Loucy (cell line): Measurements from ENCODE around the gene CKMT2.
"Not testable (repeated sequence)": the region's sequence is repeated elsewhere in the genome, so short reads cannot be mapped to it uniquely, and the experiment has no call there.

Experiments
- H2AFZ ChIP-seq: fragments of 200-600 bp; sonication (generic); 2 replicates; pipeline ENCODE4 v1.6.0; 2016; ENCODE audit warnings: antibody characterized with exemption, mild to moderate bottlenecking, low read length, moderate library complexity
- H3F3A ChIP-seq: fragments of 200-600 bp; 2 replicates; pipeline ENCODE4 v1.6.0; 2016; ENCODE audit warnings: antibody characterized with exemption, low read depth, mild to moderate bottlenecking
- H3K27me3 ChIP-seq: fragments of 200-600 bp; sonication (generic); 2 replicates; pipeline ENCODE4 v1.6.1; 2014; ENCODE audit warnings: low read length, mild to moderate bottlenecking; ENCODE audit not compliant: insufficient read depth, poor library complexity, severe bottlenecking
- H3K36me3 ChIP-seq: fragments of 200-600 bp; sonication (generic); 2 replicates; pipeline ENCODE4 v1.6.1; 2016; ENCODE audit warnings: low read length; ENCODE audit not compliant: insufficient read depth
- H3K4me1 ChIP-seq: fragments of 200-600 bp; sonication (generic); 2 replicates; pipeline ENCODE4 v1.5.1; 2014; ENCODE audit warnings: low read length, mild to moderate bottlenecking; ENCODE audit not compliant: insufficient read depth, poor library complexity, severe bottlenecking
- H3K4me2 ChIP-seq: fragments of 200-600 bp; sonication (generic); 2 replicates; pipeline ENCODE4 v1.6.0; 2014; ENCODE audit warnings: antibody characterized with exemption, low read length, low read depth, mild to moderate bottlenecking; ENCODE audit not compliant: poor library complexity, severe bottlenecking
- H3K4me3 ChIP-seq: fragments of 200-600 bp; sonication (generic); 2 replicates; pipeline ENCODE4 v1.5.1; 2014; ENCODE audit warnings: low read length, mild to moderate bottlenecking, mixed read lengths; ENCODE audit not compliant: poor library complexity, severe bottlenecking
- H3K79me2 ChIP-seq: fragments of 200-600 bp; sonication (generic); 2 replicates; pipeline ENCODE4 v1.6.1; 2014; ENCODE audit warnings: low read length; ENCODE audit not compliant: insufficient read depth
- H3K9ac ChIP-seq: fragments of 200-600 bp; sonication (generic); 2 replicates; pipeline ENCODE4 v1.6.0; 2014; ENCODE audit warnings: mild to moderate bottlenecking, low read depth, low read length, moderate library complexity; ENCODE audit not compliant: poor library complexity, severe bottlenecking
- H3K9me2 ChIP-seq: fragments of 200-600 bp; sonication (generic); replicated peaks from 2 replicates; pipeline ENCODE4 v1.6.1; 2016; ENCODE audit warnings: low read depth, low read length, mixed read lengths
- H3K9me3 ChIP-seq: fragments of 200-600 bp; sonication (generic); 2 replicates; pipeline ENCODE4 v1.6.1; 2014; ENCODE audit warnings: mild to moderate bottlenecking, antibody characterized with exemption, low read length, low read depth; ENCODE audit not compliant: insufficient read depth
- H4K20me1 ChIP-seq: fragments of 200-600 bp; sonication (generic); 2 replicates; pipeline ENCODE4 v1.6.0; 2014; ENCODE audit warnings: antibody characterized with exemption, low read length, mild to moderate bottlenecking; ENCODE audit not compliant: insufficient read depth, poor library complexity, severe bottlenecking
- CTCF ChIP-seq: fragments of 200-600 bp; sonication (generic); conservative IDR thresholded peaks from 2 replicates; pipeline ENCODE4 v1.5.1; 2014; ENCODE audit warnings: mild to moderate bottlenecking, antibody characterized with exemption, low read length
- EZH2phosphoT487 ChIP-seq: fragments of 200-600 bp; IDR thresholded peaks from 2 replicates; pipeline ENCODE4 v1.6.1; 2018; ENCODE audit warnings: antibody characterized with exemption, mild to moderate bottlenecking, moderate library complexity, borderline replicate concordance

The CKMT2 gene

DNA sequence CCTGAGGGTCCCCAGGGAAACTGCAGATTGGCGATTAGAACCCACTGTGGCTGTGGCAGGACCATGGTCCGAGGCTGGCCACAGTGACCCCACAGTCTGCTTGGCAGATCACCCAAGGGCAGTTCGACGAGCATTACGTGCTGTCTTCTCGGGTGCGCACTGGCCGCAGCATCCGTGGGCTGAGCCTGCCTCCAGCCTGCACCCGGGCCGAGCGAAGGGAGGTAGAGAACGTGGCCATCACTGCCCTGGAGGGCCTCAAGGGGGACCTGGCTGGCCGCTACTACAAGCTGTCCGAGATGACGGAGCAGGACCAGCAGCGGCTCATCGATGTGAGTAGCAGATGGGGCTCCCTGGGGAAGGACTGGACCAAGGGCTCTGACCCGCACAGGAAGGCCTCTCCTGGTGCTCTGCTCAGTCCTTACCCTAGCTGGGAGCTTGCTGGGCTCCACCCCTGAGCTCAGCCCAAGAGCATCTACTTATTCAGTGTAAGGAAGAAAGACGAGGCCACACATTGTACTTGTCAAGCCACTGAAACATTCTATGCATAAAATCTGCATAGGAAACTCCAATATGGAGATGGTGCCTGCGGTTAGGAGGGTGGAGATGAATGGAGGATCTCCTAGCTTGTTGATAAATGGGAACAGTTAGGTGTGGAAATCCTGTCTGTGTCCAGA is 21.9 kb downstream of the CKMT2 start:
- Histone ChIP-seq H2AFZ (no peak overlapping the region), H3F3A (no peaks in the 10 kb centered on the region), H3K9me3 (no peaks in the 10 kb centered on the region), H3K27me3 (no peaks in the 10 kb centered on the region), H3K9me2 (no peaks in the 10 kb centered on the region), H3K4me3 (no peak overlapping the region), H3K4me2 (no peak overlapping the region), H3K9ac (no peak overlapping the region), H3K36me3 (peaks cover 7% of the 10 kb centered on the region), H3K79me2 (no peaks in the 10 kb centered on the region), H3K4me1 (no peaks in the 10 kb centered on the region), H4K20me1 (no peaks in the 10 kb centered on the region)
- no peak for TF ChIP-seq EZH2phosphoT487

- Histone ChIP-seq H3K36me3 (no peaks in the 10 kb centered on the region), H3F3A (no peaks in the 10 kb centered on the region), H3K9me2 (no peaks in the 10 kb centered on the region), H3K9ac (no peak overlapping the region), H3K4me1 (no peaks in the 10 kb centered on the region), H2AFZ (no peak overlapping the region), H3K4me3 (no peak overlapping the region), H4K20me1 (no peaks in the 10 kb centered on the region), H3K9me3 (no peaks in the 10 kb centered on the region), H3K79me2 (no peaks in the 10 kb centered on the region), H3K4me2 (no peak overlapping the region), H3K27me3 (no peaks in the 10 kb centered on the region)
- no peak for TF ChIP-seq CTCF
- TF ChIP-seq EZH2phosphoT487 = no peak
Observed at GRCh38 chr5:81256766-81257165, 23.6 kb downstream of the CKMT2 start.

DNA sequence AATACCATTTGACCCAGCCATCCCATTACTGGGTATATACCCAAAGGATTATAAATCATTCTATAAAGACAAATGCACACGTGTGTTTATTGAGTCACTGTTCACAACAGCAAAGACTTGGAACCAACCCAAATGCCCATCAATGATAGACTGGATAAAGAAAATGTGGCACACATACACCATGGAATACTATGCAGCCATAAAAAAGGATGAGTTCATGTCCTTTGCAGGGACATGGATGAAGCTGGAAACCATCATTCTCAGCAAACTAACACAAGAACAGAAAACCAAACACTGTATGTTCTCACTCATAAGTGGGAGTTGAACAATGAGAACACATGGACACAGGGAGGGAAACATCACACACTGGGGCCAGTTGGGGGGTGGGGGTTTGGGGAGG is 29.7 kb downstream of the CKMT2 start:
- H3K9ac ChIP-seq, H3K79me2 ChIP-seq, H4K20me1 ChIP-seq, H3K4me3 ChIP-seq, H3K36me3 ChIP-seq, H3F3A ChIP-seq, H3K27me3 ChIP-seq, H3K4me1 ChIP-seq, H2AFZ ChIP-seq, H3K9me2 ChIP-seq, H3K4me2 ChIP-seq, H3K9me3 ChIP-seq: not testable (repeated sequence)

DNA sequence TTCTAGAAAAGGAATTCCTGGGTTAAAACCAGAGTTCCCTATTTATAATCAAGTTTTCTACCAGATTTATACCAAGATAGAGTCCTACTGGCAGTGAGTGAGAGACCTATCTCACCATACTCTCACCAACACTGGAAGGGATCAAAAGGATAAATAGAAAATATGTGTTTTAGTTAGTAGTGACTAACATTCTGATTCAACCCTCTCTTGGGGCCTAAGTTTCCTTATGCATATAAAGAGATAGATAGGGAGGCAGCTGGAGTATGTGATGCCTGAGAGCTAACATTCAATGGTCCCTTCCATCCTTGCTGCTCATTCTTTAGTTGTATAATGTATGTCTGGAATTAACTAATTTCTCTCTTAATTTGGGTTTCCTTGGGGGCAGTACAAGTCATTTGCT is 32.0 kb downstream of the CKMT2 start:
- H3K36me3 ChIP-seq = no peaks in the 10 kb centered on the region
- H3K9ac ChIP-seq = no peak overlapping the region
- H3K4me1 ChIP-seq = no peaks in the 10 kb centered on the region
- no peak overlapping the region for H3K4me3 ChIP-seq
- H2AFZ ChIP-seq = no peak overlapping the region
- H3K9me3 ChIP-seq = no peaks in the 10 kb centered on the region
- H3K27me3 ChIP-seq = no peaks in the 10 kb centered on the region
- no peaks in the 10 kb centered on the region for H3K9me2 ChIP-seq
- TF ChIP-seq EZH2phosphoT487 = no peak
- no peak for TF ChIP-seq CTCF
- H3F3A ChIP-seq = no peaks in the 10 kb centered on the region
- no peak overlapping the region for H3K4me2 ChIP-seq
- no peaks in the 10 kb centered on the region for H4K20me1 ChIP-seq
- peaks cover 3% of the 10 kb centered on the region; the same call in 1 of the 2 replicates for H3K79me2 ChIP-seq
